Naive B cell (primary cell): ENCODE results near the gene CTIF. TPM values are rescaled to one million over a fixed set of nuclear protein-coding genes. Genes with fewer than 3 reads are reported as not detected.

ENCODE experiments used
- ATAC-seq, 2 donors: fragments of 150-1000 bp; cut with Tn5 transposase; 2 replicates each; pipeline ENCODE4 v1.10.0; 2021; ENCODE audit warnings: low read depth in 2 of 2, mild to moderate bottlenecking in 2 of 2, moderate library complexity in 2 of 2
- DNase-seq: peaks from one replicate; pipeline ENCODE4 v3.0.0; 2022
- H3K27ac Mint-ChIP-seq, 6 donors: one replicate each; pipeline ENCODE4 v1.8.0; 2020 to 2022; ENCODE audit warnings: mild to moderate bottlenecking in 6 of 6, mixed read lengths in 6 of 6, moderate library complexity in 5 of 6, inconsistent platforms in 2 of 6
- H3K27me3 Mint-ChIP-seq, 3 donors: one replicate each; pipeline ENCODE4 v1.8.0; 2021 to 2022; ENCODE audit warnings: mixed read lengths in 3 of 3, mild to moderate bottlenecking in 1 of 3
- H3K36me3 Mint-ChIP-seq, 2 donors: one replicate each; pipeline ENCODE4 v1.8.0; 2020 to 2022; ENCODE audit warnings: mixed read lengths in 2 of 2, inconsistent platforms in 1 of 2, mild to moderate bottlenecking in 1 of 2
- H3K4me1 Mint-ChIP-seq, 3 donors: one replicate each; pipeline ENCODE4 v1.8.0; 2020 to 2022; ENCODE audit warnings: mixed read lengths in 3 of 3, inconsistent platforms in 1 of 3, mild to moderate bottlenecking in 1 of 3, moderate library complexity in 1 of 3
- H3K4me3 Mint-ChIP-seq, 8 donors: one replicate each; pipeline ENCODE4 v1.8.0; 2020 to 2022; ENCODE audit warnings: mild to moderate bottlenecking in 8 of 8, mixed read lengths in 8 of 8, moderate library complexity in 8 of 8, inconsistent platforms in 2 of 8
- H3K9me3 Mint-ChIP-seq, 7 donors: one replicate each; pipeline ENCODE4 v1.8.0; 2020 to 2022; ENCODE audit warnings: mixed read lengths in 7 of 7, mild to moderate bottlenecking in 5 of 7, inconsistent platforms in 2 of 7, moderate library complexity in 1 of 7
- polyA plus RNA-seq, 6 donors: library from polyadenylated mRNA; unstranded; fragments of 300-500 nt; fragmentation: Illumina TruSeq; gene quantifications; one replicate each; pipeline ENCODE4 v1.2.3, GENCODE V29; 2021; ENCODE audit warnings: low read depth in 6 of 6

CTIF gene
- polyA plus RNA-seq, 6 donors from 2014 or later: 0.29 to 1.1 (median 0.66) TPM; not detected in 2

- no peak overlapping the region for H3K4me3 Mint-ChIP-seq
- no peaks in the 10 kb centered on the region for H3K27me3 Mint-ChIP-seq
- H3K9me3 Mint-ChIP-seq: no peaks in the 10 kb centered on the region
- no peak for ATAC-seq
- no peak for DNase-seq
- H3K4me1 Mint-ChIP-seq: peaks cover 9 to 20% (median 18%) of the 10 kb centered on the region in 3 donors
- no peak overlapping the region for H3K27ac Mint-ChIP-seq
- no peaks in the 10 kb centered on the region for H3K36me3 Mint-ChIP-seq
These were observed 194.1 kb downstream of the CTIF start for GRCh38 chr18:48732767-48733424.

- Mint-ChIP-seq H3K4me3 (no peak overlapping the region), H3K4me1 (peaks cover 9 to 20% (median 18%) of the 10 kb centered on the region in 3 donors), H3K36me3 (no peaks in the 10 kb centered on the region), H3K27ac (peak overlapping the region in 1 of 6 donors; percentile 72), H3K27me3 (no peaks in the 10 kb centered on the region), H3K9me3 (no peaks in the 10 kb centered on the region)
- ATAC-seq: no peak
- DNase-seq: no peak
These were observed 194.9 kb downstream of the CTIF start for GRCh38 chr18:48733643-48734253.

GRCh38 chr18:48734460-48734859, 195.6 kb downstream of the CTIF start:
- Mint-ChIP-seq H3K36me3 (no peaks in the 10 kb centered on the region), H3K27ac (no peak overlapping the region), H3K4me1 (peaks cover 9 to 20% (median 18%) of the 10 kb centered on the region in 3 donors), H3K27me3 (no peaks in the 10 kb centered on the region), H3K4me3 (no peak overlapping the region), H3K9me3 (no peaks in the 10 kb centered on the region)
- DNase-seq (no peak), ATAC-seq (no peak)

GRCh38 chr18:48735080-48735676, 196.3 kb downstream of the CTIF start:
- Mint-ChIP-seq H3K4me3 (no peak overlapping the region), H3K27me3 (no peaks in the 10 kb centered on the region), H3K36me3 (no peaks in the 10 kb centered on the region), H3K9me3 (no peaks in the 10 kb centered on the region), H3K27ac (no peak overlapping the region), H3K4me1 (peaks cover 9 to 20% (median 18%) of the 10 kb centered on the region in 3 donors)
- DNase-seq (no peak), ATAC-seq (no peak)

GRCh38 chr18:48735681-48736255, 196.9 kb downstream of the CTIF start:
- ATAC-seq (no peak), DNase-seq (no peak)
- H3K4me3 Mint-ChIP-seq: peak overlapping the region in 1 of 8 donors; percentile 52
- H3K27ac Mint-ChIP-seq: no peak overlapping the region
- H3K9me3 Mint-ChIP-seq: no peaks in the 10 kb centered on the region
- no peaks in the 10 kb centered on the region for H3K27me3 Mint-ChIP-seq
- H3K4me1 Mint-ChIP-seq: peaks cover 9 to 20% (median 18%) of the 10 kb centered on the region in 3 donors
- no peaks in the 10 kb centered on the region for H3K36me3 Mint-ChIP-seq

- DNase-seq (no peak), ATAC-seq (no peak)
- no peak overlapping the region for H3K27ac Mint-ChIP-seq
- H3K4me1 Mint-ChIP-seq: peaks cover 9 to 20% (median 18%) of the 10 kb centered on the region in 3 donors
- no peaks in the 10 kb centered on the region for H3K27me3 Mint-ChIP-seq
- H3K9me3 Mint-ChIP-seq: no peaks in the 10 kb centered on the region
- H3K4me3 Mint-ChIP-seq: no peak overlapping the region
- H3K36me3 Mint-ChIP-seq: no peaks in the 10 kb centered on the region
These were observed 197.8 kb downstream of the CTIF start for GRCh38 chr18:48736321-48737260.

GRCh38 chr18:48739266-48740067, 200.6 kb downstream of the CTIF start:
- Mint-ChIP-seq H3K9me3 (no peaks in the 10 kb centered on the region), H3K4me3 (no peak overlapping the region), H3K27ac (no peak overlapping the region), H3K36me3 (no peaks in the 10 kb centered on the region), H3K27me3 (no peaks in the 10 kb centered on the region), H3K4me1 (peaks cover 5 to 12% (median 9%) of the 10 kb centered on the region in 3 donors)
- ATAC-seq (no peak), DNase-seq (no peak)

GRCh38 chr18:48740068-48740440, 201.2 kb downstream of the CTIF start:
- no peaks in the 10 kb centered on the region for H3K36me3 Mint-ChIP-seq

GRCh38 chr18:48740851-48741485, 202.1 kb downstream of the CTIF start:
- Mint-ChIP-seq H3K4me3 (no peak overlapping the region), H3K27me3 (no peaks in the 10 kb centered on the region)

More at GRCh38 chr18:48740068-48740440, 201.2 kb downstream of the CTIF start:
- ATAC-seq (no peak), DNase-seq (no peak)
- peaks cover 3 to 6% (median 6%) of the 10 kb centered on the region in 3 donors for H3K4me1 Mint-ChIP-seq
- no peak overlapping the region for H3K4me3 Mint-ChIP-seq
- H3K27me3 Mint-ChIP-seq: no peaks in the 10 kb centered on the region
- no peaks in the 10 kb centered on the region for H3K9me3 Mint-ChIP-seq
- no peak overlapping the region for H3K27ac Mint-ChIP-seq

GRCh38 chr18:48741866-48742265, 203.0 kb downstream of the CTIF start:
- Mint-ChIP-seq H3K4me1 (no peaks in the 10 kb centered on the region), H3K4me3 (no peak overlapping the region), H3K27me3 (no peaks in the 10 kb centered on the region), H3K36me3 (no peaks in the 10 kb centered on the region), H3K27ac (peak overlapping the region in 1 of 6 donors; percentile 37), H3K9me3 (no peaks in the 10 kb centered on the region)
- DNase-seq (no peak), ATAC-seq (no peak)

More at GRCh38 chr18:48740851-48741485, 202.1 kb downstream of the CTIF start:
- no peak for DNase-seq
- no peak for ATAC-seq
- no peak overlapping the region for H3K27ac Mint-ChIP-seq
- H3K9me3 Mint-ChIP-seq: no peaks in the 10 kb centered on the region
- H3K36me3 Mint-ChIP-seq: no peaks in the 10 kb centered on the region
- H3K4me1 Mint-ChIP-seq: no peaks in the 10 kb centered on the region

GRCh38 chr18:48742304-48742703, 203.5 kb downstream of the CTIF start:
- H3K4me3 Mint-ChIP-seq: no peak overlapping the region
- no peaks in the 10 kb centered on the region for H3K9me3 Mint-ChIP-seq
- ATAC-seq (no peak), DNase-seq (no peak)
- H3K4me1 Mint-ChIP-seq: no peaks in the 10 kb centered on the region
- H3K27ac Mint-ChIP-seq: no peak overlapping the region
- H3K27me3 Mint-ChIP-seq: no peaks in the 10 kb centered on the region
- H3K36me3 Mint-ChIP-seq: no peaks in the 10 kb centered on the region
